Common myeloid progenitor, CD34-positive (primary cell): ENCODE data around the gene MLEC.

ENCODE experiments used
- CTCF ChIA-PET: fragments of 350-600 bp; sonication (Branson Sonifier 250); formaldehyde crosslinking; loops from one replicate; lab custom pipeline; 2021; ENCODE audit warnings: antibody characterized with exemption; lab: Charles Lee
- POLR2A ChIA-PET: fragments of 350-600 bp; sonication (Branson Sonifier 250); formaldehyde crosslinking; loops from one replicate; lab custom pipeline; 2021; ENCODE audit warnings: antibody characterized with exemption; lab: Charles Lee
- DNase-seq, 3 donors: peaks; one replicate each; pipeline versions ENCODE4 v3.0.0 to v3.0.0-alpha.2; 2013
- H3K27ac ChIP-seq, 2 experiments: 1 replicate in 1 of 2; 2 replicates in 1 of 2; pipeline ENCODE4 v1.7.0; 2013; ENCODE audit warnings: inconsistent platforms in 2 of 2, low read length in 2 of 2, mild to moderate bottlenecking in 2 of 2, low read depth in 1 of 2, moderate library complexity in 1 of 2; ENCODE audit not compliant: severe bottlenecking in 2 of 2, insufficient read depth in 1 of 2, poor library complexity in 1 of 2
- H3K27me3 ChIP-seq, 5 experiments: replicated peaks in 2 of 5; 1 replicate in 3 of 5; 2 replicates in 2 of 5; pipeline versions ENCODE4 v1.6.1 to v1.7.0; 2013; ENCODE audit warnings: low read length in 4 of 5, mild to moderate bottlenecking in 2 of 5, moderate library complexity in 2 of 5, inconsistent platforms in 1 of 5; ENCODE audit not compliant: insufficient read depth in 5 of 5, control insufficient read depth in 4 of 5
- H3K36me3 ChIP-seq, 4 experiments: 1 replicate in 2 of 4; 2 replicates in 2 of 4; pipeline versions ENCODE4 v1.6.1 to v1.7.0; 2013; ENCODE audit warnings: low read length in 3 of 4, control low read depth in 1 of 4, mild to moderate bottlenecking in 1 of 4; ENCODE audit not compliant: control insufficient read depth in 4 of 4, insufficient read depth in 4 of 4
- H3K4me1 ChIP-seq, 4 experiments: 1 replicate in 3 of 4; 2 replicates in 1 of 4; pipeline versions ENCODE4 v1.6.1 to v1.7.1; 2013; ENCODE audit warnings: low read length in 3 of 4, mild to moderate bottlenecking in 3 of 4, control low read depth in 1 of 4, inconsistent platforms in 1 of 4, moderate library complexity in 1 of 4; ENCODE audit not compliant: control insufficient read depth in 4 of 4, insufficient read depth in 4 of 4; ENCODE audit errors: control extremely low read depth in 1 of 4
- H3K4me3 ChIP-seq, 7 experiments: 1 replicate in 4 of 7; 2 replicates in 3 of 7; pipeline versions ENCODE4 v1.5.1 to v1.7.0; 2013; ENCODE audit warnings: mild to moderate bottlenecking in 7 of 7, low read length in 6 of 7, moderate library complexity in 6 of 7, inconsistent platforms in 2 of 7, low read depth in 2 of 7, control low read depth in 1 of 7; ENCODE audit not compliant: insufficient read depth in 4 of 7, control insufficient read depth in 1 of 7; ENCODE audit errors: extremely low read depth in 1 of 7
- H3K9me3 ChIP-seq, 5 experiments: 1 replicate in 4 of 5; 2 replicates in 1 of 5; pipeline versions ENCODE4 v1.6.1 to v1.7.1; 2013; ENCODE audit warnings: low read length in 4 of 5, mild to moderate bottlenecking in 2 of 5, inconsistent platforms in 1 of 5, low read depth in 1 of 5, moderate library complexity in 1 of 5; ENCODE audit not compliant: control insufficient read depth in 4 of 5, insufficient read depth in 2 of 5; ENCODE audit errors: control extremely low read depth in 1 of 5
- WGBS: methylation state at CpG from one replicate; pipeline ENCODE4 v1.1.5; 2013; ENCODE audit not compliant: insufficient coverage; 5-methylcytosine and 5-hydroxymethylcytosine counted together

MLEC gene

DNA sequence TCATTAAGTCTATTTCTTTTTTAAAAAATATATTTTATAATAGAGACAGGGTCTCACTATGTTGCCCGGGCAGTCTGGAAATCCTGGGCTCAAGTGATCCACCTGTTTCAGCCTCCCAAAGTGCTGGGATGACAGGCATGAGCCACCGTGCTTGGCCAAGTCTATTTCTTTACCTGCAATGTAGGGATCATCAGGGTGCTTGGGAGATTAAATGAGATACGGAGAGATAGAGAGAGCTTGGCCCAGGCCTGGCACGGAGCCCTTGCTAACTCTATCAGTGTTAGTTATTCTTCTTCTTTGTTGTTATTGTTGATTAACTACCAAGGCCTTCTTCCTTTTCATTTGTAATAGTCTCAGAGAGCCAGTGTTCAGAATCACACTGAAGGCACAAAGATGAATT lies 43.4 kb upstream of the MLEC start:
- Histone ChIP-seq H3K9me3 (no peaks in the 10 kb centered on the region), H3K27ac (no peak overlapping the region), H3K4me1 (peaks cover 4 to 19% (median 17%) of the 10 kb centered on the region in 4 experiments), H3K27me3 (peaks cover 16 to 67% (median 36%) of the 10 kb centered on the region in 5 experiments), H3K36me3 (no peaks in the 10 kb centered on the region), H3K4me3 (no peak overlapping the region)
- WGBS, result 100% methylated on average over 2 of the region's 4 CpGs
- POLR2A ChIA-PET, result no interaction called here
- CTCF ChIA-PET, result interaction anchor here (0.9 to 7.1 kb wide), 3 partner anchors 41 to 328 kb away, joined by 3 to 82 read pairs (median 43); no protein-coding TSS in a partner anchor
- no peak for DNase-seq

- Histone ChIP-seq H3K36me3 (no peaks in the 10 kb centered on the region), H3K4me1 (peaks cover 4 to 26% (median 23%) of the 10 kb centered on the region in 4 experiments), H3K9me3 (no peaks in the 10 kb centered on the region), H3K4me3 (no peak overlapping the region), H3K27ac (no peak overlapping the region), H3K27me3 (peaks cover 16 to 66% (median 41%) of the 10 kb centered on the region in 5 experiments)
- CTCF ChIA-PET, result interaction anchor here (1.0 to 7.1 kb wide), 11 partner anchors 9 to 326 kb away, joined by 3 to 82 read pairs (median 4); partner anchors contain the start of gene UNC119B
- POLR2A ChIA-PET, result no interaction called here
- no peak for DNase-seq
- 73% methylated on average over 4 of the region's 6 CpGs for WGBS
Measured at GRCh38 chr12:120646044-120646443, 40.9 kb upstream of the MLEC start.

GRCh38 chr12:120647375-120647755 lies 39.6 kb upstream of the MLEC start:
- Histone ChIP-seq H3K27me3 (peaks cover 10 to 53% (median 42%) of the 10 kb centered on the region in 5 experiments), H3K4me3 (no peak overlapping the region), H3K27ac (no peak overlapping the region), H3K9me3 (no peaks in the 10 kb centered on the region), H3K36me3 (no peaks in the 10 kb centered on the region), H3K4me1 (peaks cover 0 to 17% (median 15%) of the 10 kb centered on the region in 4 experiments)
- POLR2A ChIA-PET, result interaction anchor here (0.5 kb wide), 1 partner anchor 92 kb away, joined by 6 read pairs; no protein-coding TSS in a partner anchor
- CTCF ChIA-PET, result interaction anchor here (0.6 to 7.1 kb wide), 24 partner anchors 11 to 357 kb away, joined by 3 to 82 read pairs (median 4); partner anchors contain the start of genes MLEC, POP5 and UNC119B
- WGBS, result 98% methylated on average over 8 of the region's 13 CpGs
- no peak for DNase-seq

- Histone ChIP-seq H3K36me3 (no peaks in the 10 kb centered on the region), H3K4me1 (peaks cover 0 to 17% (median 15%) of the 10 kb centered on the region in 4 experiments), H3K27me3 (peaks cover 0 to 34% (median 30%) of the 10 kb centered on the region in 5 experiments), H3K27ac (no peak overlapping the region), H3K9me3 (no peaks in the 10 kb centered on the region), H3K4me3 (peak overlapping the region in 4 of 7 experiments; percentile 26 to 66 (median 62))
- DNase-seq, result peak in 2 of 3 donors; percentile 50 to 62
- ChIA-PET POLR2A (interaction anchor here (0.6 kb wide), 1 partner anchor 26 kb away, joined by 5 read pairs; no protein-coding TSS in a partner anchor), CTCF (interaction anchor here (0.6 to 7.1 kb wide), 42 partner anchors 9 to 460 kb away, joined by 3 to 82 read pairs (median 4); partner anchors contain the start of genes CABP1, MLEC, POP5 and UNC119B)
- 2% methylated on average over 29 of the region's 33 CpGs for WGBS
Measured at GRCh38 chr12:120649442-120650232, 37.3 kb upstream of the MLEC start.

DNA sequence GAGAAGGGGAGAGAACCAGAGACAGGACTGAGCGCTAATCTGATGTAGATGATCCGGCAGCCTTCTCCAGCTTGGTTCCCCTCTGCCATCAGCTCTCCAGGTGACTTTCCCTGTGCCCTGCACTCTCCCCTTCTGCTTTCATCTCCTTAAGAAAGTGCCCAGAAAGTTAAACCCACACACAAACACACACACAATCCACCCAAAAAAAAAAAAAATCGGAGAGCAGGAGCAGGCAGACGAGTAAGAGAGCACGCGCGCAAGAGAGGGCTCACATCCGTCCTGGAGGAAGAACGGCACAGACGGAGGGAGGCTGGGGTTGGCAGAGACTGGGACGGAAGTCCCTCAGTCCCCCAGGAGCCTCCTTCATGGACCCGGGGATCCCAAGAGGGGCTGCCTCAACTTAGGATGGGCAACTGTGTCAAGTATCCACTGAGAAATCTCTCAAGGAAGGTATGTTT lies 36.7 kb upstream of the MLEC start:
- H3K36me3 ChIP-seq, result no peaks in the 10 kb centered on the region
- no peak overlapping the region for H3K27ac ChIP-seq
- ChIA-PET CTCF (interaction anchor here (0.9 to 7.1 kb wide), 27 partner anchors 8 to 459 kb away, joined by 3 to 82 read pairs (median 6); partner anchors contain the start of genes CABP1, MLEC and POP5), POLR2A (no interaction called here)
- peaks cover 0 to 34% (median 24%) of the 10 kb centered on the region in 5 experiments for H3K27me3 ChIP-seq
- 67% methylated on average over 9 of the region's 12 CpGs for WGBS
- peaks cover 0 to 17% (median 15%) of the 10 kb centered on the region in 4 experiments for H3K4me1 ChIP-seq
- H3K4me3 ChIP-seq, result peak overlapping the region in 2 of 7 experiments; percentile 26 to 66
- H3K9me3 ChIP-seq, result no peaks in the 10 kb centered on the region
- DNase-seq, result no peak

GRCh38 chr12:120651821-120652220 lies 35.1 kb upstream of the MLEC start:
- WGBS, result 90% methylated on average over 2 of the region's 5 CpGs
- Histone ChIP-seq H3K36me3 (no peaks in the 10 kb centered on the region), H3K9me3 (no peaks in the 10 kb centered on the region), H3K4me3 (no peak overlapping the region), H3K4me1 (peaks cover 0 to 17% (median 15%) of the 10 kb centered on the region in 4 experiments), H3K27ac (no peak overlapping the region), H3K27me3 (peaks cover 0 to 29% (median 12%) of the 10 kb centered on the region in 5 experiments)
- no peak for DNase-seq
- CTCF ChIA-PET, result interaction anchor here (0.6 to 2.2 kb wide), 4 partner anchors 9 to 314 kb away, joined by 3 to 8 read pairs (median 3); partner anchors contain the start of gene POP5
- POLR2A ChIA-PET, result interaction anchor here (0.6 kb wide), 1 partner anchor 76 kb away, joined by 4 read pairs; no protein-coding TSS in a partner anchor
